ENCODE measurements around the gene OR2T11. TPM values are rescaled to one million over a fixed set of nuclear protein-coding genes. Genes with fewer than 3 reads are reported as not detected.

OR2T11 gene, protein sequence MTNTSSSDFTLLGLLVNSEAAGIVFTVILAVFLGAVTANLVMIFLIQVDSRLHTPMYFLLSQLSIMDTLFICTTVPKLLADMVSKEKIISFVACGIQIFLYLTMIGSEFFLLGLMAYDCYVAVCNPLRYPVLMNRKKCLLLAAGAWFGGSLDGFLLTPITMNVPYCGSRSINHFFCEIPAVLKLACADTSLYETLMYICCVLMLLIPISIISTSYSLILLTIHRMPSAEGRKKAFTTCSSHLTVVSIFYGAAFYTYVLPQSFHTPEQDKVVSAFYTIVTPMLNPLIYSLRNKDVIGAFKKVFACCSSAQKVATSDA
- not detected in 2 replicates for total RNA-seq

DNA sequence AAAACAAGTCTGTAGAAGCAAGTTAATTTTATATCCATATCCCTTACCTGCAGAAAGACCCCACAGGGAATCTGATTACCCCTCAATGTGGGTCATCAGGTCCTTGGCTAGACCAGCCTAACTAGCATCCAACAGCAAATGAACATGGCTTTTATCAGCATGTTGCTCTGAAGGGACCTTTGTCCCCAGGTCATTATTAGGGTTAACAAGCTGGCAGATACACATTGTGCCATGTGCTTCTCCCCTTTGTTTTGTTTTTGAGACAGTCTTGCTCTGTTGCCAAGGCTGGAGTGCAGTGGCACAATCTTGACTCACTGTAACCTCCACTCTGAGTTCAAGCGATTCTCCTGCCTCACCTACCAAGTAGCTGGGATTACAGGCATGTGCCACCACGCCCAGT lies at the start of gene OR2T11:
OR2T11 (minus strand) TSS at position 101 of the 400 bp plus-strand sequence. CDS start 7,963 bp downstream, outside the sequence.

DNA sequence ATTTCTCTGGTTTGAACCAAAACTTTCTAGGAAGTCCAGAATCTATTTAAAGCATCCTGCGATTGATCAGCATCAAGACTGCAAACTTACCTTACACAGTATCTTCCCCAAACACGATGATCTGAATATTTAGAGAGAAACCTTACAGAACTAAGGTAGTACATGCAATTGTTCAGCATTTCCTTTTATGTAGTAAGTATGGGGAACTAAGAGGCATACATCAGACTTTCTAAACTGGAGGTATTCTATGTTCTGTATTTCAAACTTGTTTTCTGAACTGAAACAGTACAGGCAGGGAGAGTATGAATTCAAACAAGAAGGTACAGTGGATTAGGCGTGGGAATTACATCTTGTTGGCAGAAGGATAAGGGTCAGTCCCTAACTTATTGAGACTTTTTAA lies 20.5 kb upstream of the OR2T11 start, which contains the start of gene OR2T27:
OR2T27 (minus strand) TSS at position 175 of the 400 bp plus-strand sequence. CDS start 4,644 bp downstream, outside the sequence.

DNA sequence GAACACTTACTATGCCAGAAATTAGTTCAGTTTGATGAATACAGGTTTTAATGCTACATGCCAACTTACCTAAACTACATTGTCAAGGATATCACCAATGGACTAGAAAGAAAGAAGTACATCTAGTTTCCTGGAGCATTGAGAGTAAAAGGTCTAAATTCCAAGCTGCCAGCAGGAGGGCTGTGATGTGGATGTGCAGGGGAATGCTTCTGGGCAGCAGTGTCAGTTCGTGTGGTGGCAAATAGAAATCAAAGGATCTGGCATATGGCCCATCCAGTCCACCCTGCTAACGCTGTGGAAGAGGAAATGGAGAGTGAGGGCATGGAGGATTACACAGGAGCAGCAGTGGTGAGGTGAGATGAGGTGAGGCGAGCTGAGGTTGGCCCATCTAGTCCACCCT lies 10.3 kb upstream of the OR2T11 start, which contains the start of gene OR2T35:
OR2T35 (minus strand) TSS at position 101 of the 400 bp plus-strand sequence. CDS start 6,020 bp downstream, outside the sequence.

DNA sequence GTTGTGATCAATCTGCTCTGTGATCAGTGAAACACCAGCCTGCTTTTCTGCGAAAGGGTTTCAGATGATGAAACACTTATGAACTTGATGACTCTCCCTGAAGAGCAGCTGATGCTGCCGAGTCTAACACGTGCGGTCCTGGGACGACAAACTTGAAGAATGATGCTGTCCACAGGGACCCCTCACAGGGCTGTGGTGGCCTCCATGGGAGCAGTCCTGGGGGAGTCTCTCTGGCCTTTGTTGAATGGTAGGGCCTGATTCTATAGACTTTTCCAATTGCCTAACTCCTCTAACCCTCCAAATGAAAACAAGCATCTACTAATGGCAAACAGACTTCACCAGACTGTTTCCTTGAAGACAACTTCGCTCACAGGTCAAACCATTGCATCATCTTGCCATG lies 37.3 kb downstream of the OR2T11 start, which contains the start of gene OR2T10:
OR2T10 (minus strand) TSS at position 112 of the 400 bp plus-strand sequence. CDS start 3,932 bp downstream, outside the sequence.

DNA sequence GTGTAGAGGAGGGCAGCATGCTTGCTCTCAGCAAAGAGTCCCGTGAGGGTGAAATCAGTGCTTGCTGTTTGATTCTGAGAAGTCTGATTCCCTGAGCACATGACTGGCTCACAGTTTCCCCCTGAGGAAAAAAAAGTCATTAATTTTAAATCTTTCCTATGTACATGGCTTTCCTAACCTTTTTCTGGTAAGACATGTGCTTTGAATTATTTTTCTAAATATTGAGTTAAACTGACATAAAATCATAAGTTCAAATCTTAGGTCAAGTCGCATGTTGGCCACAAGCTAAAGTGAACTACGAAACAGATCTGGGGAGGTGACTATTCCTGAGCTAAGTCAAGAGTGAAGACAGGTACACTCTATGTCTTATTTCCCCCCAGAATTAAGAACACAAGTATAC lies 60.2 kb downstream of the OR2T11 start, which contains the start of gene OR2T34:
OR2T34 (minus strand) TSS at position 101 of the 400 bp plus-strand sequence; CDS start at position 101, 0 bp downstream.

Other genes starting within 250 kb of the OR2T11 start
- gene OR2T1, start 232.0 kb downstream of the OR2T11 start, total RNA-seq, result not detected in 2 replicates
- not detected in 2 replicates for gene OR2T2, start 189.5 kb downstream of the OR2T11 start, total RNA-seq
- not detected in 2 replicates for gene OR2T3, start 161.7 kb downstream of the OR2T11 start, total RNA-seq
- gene OR2T5, start 146.5 kb downstream of the OR2T11 start, total RNA-seq, result not detected in 2 replicates
- not detected in 2 replicates for gene OR2G6, start 127.0 kb downstream of the OR2T11 start, total RNA-seq
- gene OR2T29, start 72.3 kb downstream of the OR2T11 start, total RNA-seq, result not detected in 2 replicates
- gene OR2T34, start 60.3 kb downstream of the OR2T11 start, total RNA-seq, result not detected in 2 replicates
- not detected in 2 replicates for gene OR2T10, start 37.4 kb downstream of the OR2T11 start, total RNA-seq
- gene OR2T35, start 10.2 kb upstream of the OR2T11 start, total RNA-seq, result not detected in 2 replicates
- not detected in 2 replicates for gene OR2T27, start 20.4 kb upstream of the OR2T11 start, total RNA-seq
- not detected in 2 replicates for gene OR14I1, start 67.7 kb upstream of the OR2T11 start, total RNA-seq
- not detected in 2 replicates for gene LYPD8, start 120.7 kb upstream of the OR2T11 start, total RNA-seq
- gene SH3BP5L, start 190.8 kb upstream of the OR2T11 start, total RNA-seq, result 18.3 and 19.3 TPM in 2 replicates
- 15.3 and 18.0 TPM in 2 replicates for gene ZNF672, start 203.1 kb upstream of the OR2T11 start, total RNA-seq
- gene ZNF692, start 224.0 kb upstream of the OR2T11 start, total RNA-seq, result 14.4 and 18.8 TPM in 2 replicates

Measured in mammary microvascular endothelial cell (primary cell).